OCI-LY7 (cell line): ENCODE data around the gene KPNA1.

Experiments
- EZH2phosphoT487 ChIP-seq: fragments of 200-600 bp; sonication (generic); IDR thresholded peaks from 2 replicates; pipeline ENCODE4 v1.6.1; 2018; ENCODE audit warnings: low read depth, borderline replicate concordance, mild to moderate bottlenecking, mixed run types, antibody characterized with exemption, low read length, moderate library complexity, mixed read lengths
- TF ChIP-seq, protein P1 (sequence below): fragments of 200-600 bp; sonication (generic); conservative IDR thresholded peaks from 2 replicates; pipeline ENCODE4 v1.5.1; 2014; ENCODE audit warnings: mild to moderate bottlenecking, antibody characterized with exemption, low read length, moderate library complexity, mixed read lengths

- TF ChIP-seq, protein P1, sequence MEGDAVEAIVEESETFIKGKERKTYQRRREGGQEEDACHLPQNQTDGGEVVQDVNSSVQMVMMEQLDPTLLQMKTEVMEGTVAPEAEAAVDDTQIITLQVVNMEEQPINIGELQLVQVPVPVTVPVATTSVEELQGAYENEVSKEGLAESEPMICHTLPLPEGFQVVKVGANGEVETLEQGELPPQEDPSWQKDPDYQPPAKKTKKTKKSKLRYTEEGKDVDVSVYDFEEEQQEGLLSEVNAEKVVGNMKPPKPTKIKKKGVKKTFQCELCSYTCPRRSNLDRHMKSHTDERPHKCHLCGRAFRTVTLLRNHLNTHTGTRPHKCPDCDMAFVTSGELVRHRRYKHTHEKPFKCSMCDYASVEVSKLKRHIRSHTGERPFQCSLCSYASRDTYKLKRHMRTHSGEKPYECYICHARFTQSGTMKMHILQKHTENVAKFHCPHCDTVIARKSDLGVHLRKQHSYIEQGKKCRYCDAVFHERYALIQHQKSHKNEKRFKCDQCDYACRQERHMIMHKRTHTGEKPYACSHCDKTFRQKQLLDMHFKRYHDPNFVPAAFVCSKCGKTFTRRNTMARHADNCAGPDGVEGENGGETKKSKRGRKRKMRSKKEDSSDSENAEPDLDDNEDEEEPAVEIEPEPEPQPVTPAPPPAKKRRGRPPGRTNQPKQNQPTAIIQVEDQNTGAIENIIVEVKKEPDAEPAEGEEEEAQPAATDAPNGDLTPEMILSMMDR: no peak
- no peak for TF ChIP-seq EZH2phosphoT487
Observed at GRCh38 chr3:122430371-122430770, 84.4 kb downstream of the KPNA1 start.
